ENCODE results near the gene ARHGEF33.

ARHGEF33 gene

GRCh38 chr2:38959938-38960608 is 70.4 kb downstream of the ARHGEF33 start:
- DNase-seq (ENCODE audit: low read depth in 2 of 2): peak; percentile 19 to 30

- no peak for DNase-seq (ENCODE audit: low read depth in 2 of 2)
Measured at GRCh38 chr2:38960609-38961320, 71.1 kb downstream of the ARHGEF33 start.

- DNase-seq (ENCODE audit: low read depth in 2 of 2): no peak
Measured at GRCh38 chr2:38966006-38966405, 76.3 kb downstream of the ARHGEF33 start.

GRCh38 chr2:38966678-38967077 is 77.0 kb downstream of the ARHGEF33 start:
- DNase-seq (ENCODE audit: low read depth in 2 of 2): no peak

- DNase-seq (ENCODE audit: low read depth in 2 of 2): no peak
Measured at GRCh38 chr2:38968021-38968420, 78.3 kb downstream of the ARHGEF33 start.

GRCh38 chr2:38971377-38971776 is 81.7 kb downstream of the ARHGEF33 start:
- DNase-seq (ENCODE audit: low read depth in 2 of 2): no peak

- no peak for DNase-seq (ENCODE audit: low read depth in 2 of 2)
Measured at GRCh38 chr2:38973266-38973665, 83.6 kb downstream of the ARHGEF33 start.

GRCh38 chr2:38975042-38975441 is 85.4 kb downstream of the ARHGEF33 start:
- no peak for DNase-seq (ENCODE audit: low read depth in 2 of 2)

- no peak for DNase-seq (ENCODE audit: low read depth in 2 of 2)
Measured at GRCh38 chr2:38977047-38977446, 87.4 kb downstream of the ARHGEF33 start.

- no peak for DNase-seq (ENCODE audit: low read depth in 2 of 2)
Measured at GRCh38 chr2:38978296-38978903, 88.7 kb downstream of the ARHGEF33 start.

GRCh38 chr2:38978908-38979307 is 89.2 kb downstream of the ARHGEF33 start:
- no peak for DNase-seq (ENCODE audit: low read depth in 2 of 2)

GRCh38 chr2:38981003-38981669 is 91.5 kb downstream of the ARHGEF33 start:
- DNase-seq (ENCODE audit: low read depth in 2 of 2): no peak

GRCh38 chr2:38981670-38982357 is 92.1 kb downstream of the ARHGEF33 start:
- no peak for DNase-seq (ENCODE audit: low read depth in 2 of 2)

- DNase-seq (ENCODE audit: low read depth in 2 of 2): no peak
Measured at GRCh38 chr2:38982498-38982897, 92.8 kb downstream of the ARHGEF33 start.

- DNase-seq (ENCODE audit: low read depth in 2 of 2): no peak
Measured at GRCh38 chr2:38988716-38989115, 99.0 kb downstream of the ARHGEF33 start.

- DNase-seq (ENCODE audit: low read depth in 2 of 2): no peak
Measured at GRCh38 chr2:38991899-38992298, 102.2 kb downstream of the ARHGEF33 start.

- DNase-seq (ENCODE audit: low read depth in 2 of 2): no peak
Measured at GRCh38 chr2:38997781-38998180, 108.1 kb downstream of the ARHGEF33 start.

- no peak for DNase-seq (ENCODE audit: low read depth in 2 of 2)
Measured at GRCh38 chr2:39000552-39000951, 110.9 kb downstream of the ARHGEF33 start.

GRCh38 chr2:39007875-39008504 is 118.3 kb downstream of the ARHGEF33 start:
- DNase-seq (ENCODE audit: low read depth in 2 of 2): no peak

GRCh38 chr2:39008665-39009064 is 119.0 kb downstream of the ARHGEF33 start:
- DNase-seq (ENCODE audit: low read depth in 2 of 2): no peak

- DNase-seq (ENCODE audit: low read depth in 2 of 2): no peak
Measured at GRCh38 chr2:39013871-39014270, 124.2 kb downstream of the ARHGEF33 start.

All from stimulated activated CD4-positive, alpha-beta T cell treated with anti-CD3 and anti-CD28 coated beads, Interleukin-1b, Interleukin-23, amount 100 ng/mL, for 1 hour (primary cell).